ENCODE measurements around the gene SLC35G6. TPM values are rescaled to one million over a fixed set of nuclear protein-coding genes. Genes with fewer than 3 reads are reported as not detected.
"Not testable (repeated sequence)": the region's sequence is repeated elsewhere in the genome, so short reads cannot be mapped to it uniquely, and the experiment has no call there.

Gene SLC35G6
- not detected in 2 replicates for total RNA-seq (ENCODE audit: low replicate concordance)
- long read RNA-seq: 0 reads

- not testable (repeated sequence) for H3K36me3 Mint-ChIP-seq; H3K27me3 Mint-ChIP-seq; H3K9me3 Mint-ChIP-seq; DNase-seq (ENCODE audit: extremely low spot score, unreplicated experiment)
- H3K27ac Mint-ChIP-seq: peak within 1 kb of the TSS; percentile 100
- H3K4me3 Mint-ChIP-seq: peak within 1 kb of the TSS; percentile 99
- peaks cover 58% of the 10 kb centered on the region for H3K4me1 Mint-ChIP-seq (ENCODE audit: unreplicated experiment)
Measured at GRCh38 chr17:7481275-7481674, at the start of gene SLC35G6. TSS of gene SLC35G6 (plus strand) at chr17:7481446. CDS start at chr17:7481517, 71 bp downstream.

- no peaks in the 10 kb centered on the region for H3K36me3 Mint-ChIP-seq
- H3K27ac Mint-ChIP-seq: no peak overlapping the region
- DNase-seq (ENCODE audit: extremely low spot score, unreplicated experiment): no peak
- no peak for TF ChIP-seq CTCF (conservative IDR thresholded peaks at IDR 0.05)
- H3K4me1 Mint-ChIP-seq (ENCODE audit: unreplicated experiment): peaks cover 8% of the 10 kb centered on the region
- H3K9me3 Mint-ChIP-seq: no peaks in the 10 kb centered on the region
- H3K27me3 Mint-ChIP-seq: peaks cover 18% of the 10 kb centered on the region
- no peak overlapping the region for H3K4me3 Mint-ChIP-seq
Measured at GRCh38 chr17:7432296-7432695, 49.0 kb upstream of the SLC35G6 start.

- H3K27me3 Mint-ChIP-seq: peaks cover 40% of the 10 kb centered on the region
- peak overlapping the region; percentile 99 for H3K27ac Mint-ChIP-seq
- no peaks in the 10 kb centered on the region for H3K9me3 Mint-ChIP-seq
- no peak for DNase-seq (ENCODE audit: extremely low spot score, unreplicated experiment)
- H3K4me1 Mint-ChIP-seq (ENCODE audit: unreplicated experiment): peaks cover 20% of the 10 kb centered on the region
- TF ChIP-seq CTCF (conservative IDR thresholded peaks at IDR 0.05): peak; percentile 20
- peak overlapping the region; percentile 93 for H3K4me3 Mint-ChIP-seq
- H3K36me3 Mint-ChIP-seq: peaks cover 4% of the 10 kb centered on the region
Measured at GRCh38 chr17:7435676-7436555, 45.3 kb upstream of the SLC35G6 start.

- TF ChIP-seq CTCF (conservative IDR thresholded peaks at IDR 0.05): peak; percentile 77
- Mint-ChIP-seq H3K27me3 (peaks cover 46% of the 10 kb centered on the region), H3K27ac (peak overlapping the region; percentile 99), H3K4me3 (peak overlapping the region; percentile 93), H3K36me3 (peaks cover 4% of the 10 kb centered on the region), H3K9me3 (no peaks in the 10 kb centered on the region), H3K4me1 (ENCODE audit: unreplicated experiment) (peaks cover 28% of the 10 kb centered on the region)
- peak; percentile 84 for DNase-seq (ENCODE audit: extremely low spot score, unreplicated experiment)
Measured at GRCh38 chr17:7436556-7437368, 44.5 kb upstream of the SLC35G6 start.

- Mint-ChIP-seq H3K4me1 (ENCODE audit: unreplicated experiment) (peaks cover 30% of the 10 kb centered on the region), H3K27me3 (peaks cover 49% of the 10 kb centered on the region), H3K9me3 (no peaks in the 10 kb centered on the region), H3K27ac (peak overlapping the region; percentile 99), H3K4me3 (peak overlapping the region; percentile 93), H3K36me3 (peaks cover 4% of the 10 kb centered on the region)
- no peak for DNase-seq (ENCODE audit: extremely low spot score, unreplicated experiment)
- no peak for TF ChIP-seq CTCF (conservative IDR thresholded peaks at IDR 0.05)
Measured at GRCh38 chr17:7437369-7437863, 43.8 kb upstream of the SLC35G6 start.

Measured in type B pancreatic cell (in vitro differentiated cells).